Naive thymus-derived CD8-positive, alpha-beta T cell (primary cell): ENCODE measurements around the gene ABT1. TPM values are rescaled to one million over a fixed set of nuclear protein-coding genes. Genes with fewer than 3 reads are reported as not detected.

Experiments used
- ATAC-seq, 2 donors: fragments of 150-1000 bp; cut with Tn5 transposase in 1 of 2; sonication (Bioruptor Pico), chemical (Tn5 transposase) in 1 of 2; 1 replicate in 1 of 2; 2 replicates in 1 of 2; pipeline ENCODE4 v1.10.0; 2021; ENCODE audit warnings: mild to moderate bottlenecking in 2 of 2, moderate library complexity in 2 of 2
- POLR2A ChIA-PET: fragments of 350-600 bp; sonication (Branson Sonifier 250); formaldehyde crosslinking; loops from one replicate; lab custom pipeline; 2021; ENCODE audit warnings: antibody characterized with exemption; lab: Charles Lee
- DNase-seq, 10 donors: peaks; one replicate each; pipeline versions ENCODE4 v3.0.0 to v3.0.0-alpha.2; 2020 to 2022
- H3K27ac Mint-ChIP-seq, 10 donors: one replicate each; pipeline ENCODE4 v1.8.0; 2020 to 2022; ENCODE audit warnings: mild to moderate bottlenecking in 10 of 10, mixed read lengths in 10 of 10, moderate library complexity in 4 of 10, inconsistent platforms in 1 of 10
- H3K27me3 Mint-ChIP-seq, 5 donors: one replicate each; pipeline ENCODE4 v1.8.0; 2021 to 2022; ENCODE audit warnings: mixed read lengths in 5 of 5
- H3K36me3 Mint-ChIP-seq, 3 donors: one replicate each; pipeline ENCODE4 v1.8.0; 2020 to 2022; ENCODE audit warnings: mixed read lengths in 3 of 3, mild to moderate bottlenecking in 2 of 3, inconsistent platforms in 1 of 3
- H3K4me1 Mint-ChIP-seq, 4 donors: one replicate each; pipeline ENCODE4 v1.8.0; 2021 to 2022; ENCODE audit warnings: mixed read lengths in 4 of 4
- H3K4me3 Mint-ChIP-seq, 10 donors: one replicate each; pipeline ENCODE4 v1.8.0; 2020 to 2022; ENCODE audit warnings: mild to moderate bottlenecking in 10 of 10, mixed read lengths in 10 of 10, moderate library complexity in 6 of 10, inconsistent platforms in 1 of 10
- H3K9me3 Mint-ChIP-seq, 9 donors: one replicate each; pipeline ENCODE4 v1.8.0; 2020 to 2022; ENCODE audit warnings: mixed read lengths in 9 of 9, mild to moderate bottlenecking in 3 of 9, inconsistent platforms in 1 of 9, moderate library complexity in 1 of 9
- polyA plus RNA-seq, 3 donors: library from polyadenylated mRNA; unstranded; fragments of 300-500 nt; fragmentation: Illumina TruSeq; gene quantifications; one replicate each; pipeline ENCODE4 v1.2.3, GENCODE V29; 2021
- total RNA-seq, 8 experiments: library from RNA in 2 of 8; stranded (reverse) in 2 of 8; gene quantifications; one replicate each; pipeline ENCODE4 v1.2.3 and lab custom pipeline; 2021 to 2026

ABT1 gene
- total and polyA plus RNA-seq, 5 experiments from 2014 or later = 36.7 to 43.6 (median 41.8) TPM

GRCh38 chr6:26555505-26556262 lies 41.1 kb upstream of the ABT1 start:
- Mint-ChIP-seq H3K36me3 (peaks cover 0 to 2% (median 0%) of the 10 kb centered on the region in 3 donors), H3K4me1 (peaks cover 7 to 18% (median 13%) of the 10 kb centered on the region in 4 donors), H3K9me3 (peaks cover 0 to 2% (median 0%) of the 10 kb centered on the region in 9 donors), H3K27ac (peak overlapping the region in 8 of 10 donors; percentile 16 to 88 (median 44)), H3K4me3 (peak overlapping the region in 7 of 10 donors; percentile 1 to 66 (median 55)), H3K27me3 (peaks cover 0 to 2% (median 0%) of the 10 kb centered on the region in 5 donors)
- no peak for ATAC-seq
- POLR2A ChIA-PET = interaction anchor here (0.7 to 3.6 kb wide), 10 partner anchors 8 to 347 kb away, joined by 3 to 28 read pairs (median 8); partner anchors contain the start of gene HMGN4
- no peak for DNase-seq

DNA sequence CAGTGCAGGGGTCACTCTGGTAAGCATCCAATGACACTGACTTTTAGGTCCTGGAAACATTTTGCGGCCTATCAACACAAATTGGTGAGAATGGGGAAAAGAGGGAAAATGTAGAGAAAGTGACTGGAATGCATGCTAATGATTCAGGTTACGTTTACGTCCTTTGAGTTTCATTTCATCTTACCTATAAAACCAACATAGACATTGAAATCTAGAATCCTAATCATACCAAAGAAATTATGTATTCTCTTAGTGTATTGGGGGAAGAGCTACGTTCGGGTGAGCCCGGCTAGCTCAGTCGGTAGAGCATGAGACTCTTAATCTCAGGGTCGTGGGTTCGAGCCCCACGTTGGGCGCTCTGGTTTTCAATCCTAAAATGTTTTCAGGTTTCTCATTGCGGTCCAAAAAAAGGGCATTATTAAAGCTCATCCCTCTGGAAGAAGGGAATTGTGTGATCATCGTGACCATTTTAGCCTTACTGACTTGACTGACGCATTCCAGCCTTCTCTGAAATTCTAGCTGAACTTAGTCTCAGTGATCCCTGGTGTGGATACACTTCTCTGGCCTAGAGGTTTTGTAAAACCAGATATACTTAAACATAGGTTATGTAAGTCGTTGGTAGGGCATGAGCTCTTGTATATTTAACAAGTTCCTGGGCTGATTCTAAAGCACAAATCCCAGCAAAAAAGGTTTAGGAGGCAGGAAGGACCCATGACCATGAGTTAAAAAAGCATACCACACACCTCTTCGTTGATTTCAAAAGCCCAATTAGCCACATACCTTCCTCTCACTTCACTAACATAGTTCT lies 40.3 kb upstream of the ABT1 start:
- peak overlapping the region in 8 of 10 donors; percentile 16 to 81 (median 46) for H3K27ac Mint-ChIP-seq
- peaks cover 6 to 17% (median 9%) of the 10 kb centered on the region in 4 donors for H3K4me1 Mint-ChIP-seq
- POLR2A ChIA-PET = interaction anchor here (1.0 to 1.4 kb wide), 4 partner anchors 10 to 227 kb away, joined by 3 to 12 read pairs (median 6); partner anchors contain the start of gene HMGN4
- peak overlapping the region in 5 of 10 donors; percentile 1 to 58 (median 49) for H3K4me3 Mint-ChIP-seq
- peaks cover 0 to 2% (median 0%) of the 10 kb centered on the region in 5 donors for H3K27me3 Mint-ChIP-seq
- peak in 1 of 2 donors; percentile 18 for ATAC-seq
- DNase-seq = peak in 6 of 10 donors; percentile 39 to 62 (median 56)
- peaks cover 0 to 2% (median 0%) of the 10 kb centered on the region in 3 donors for H3K36me3 Mint-ChIP-seq
- H3K9me3 Mint-ChIP-seq = peaks cover 0 to 2% (median 0%) of the 10 kb centered on the region in 9 donors

- H3K4me3 Mint-ChIP-seq = no peak overlapping the region
- H3K27ac Mint-ChIP-seq = no peak overlapping the region
- H3K36me3 Mint-ChIP-seq = no peaks in the 10 kb centered on the region
- no peaks in the 10 kb centered on the region for H3K27me3 Mint-ChIP-seq
- DNase-seq = no peak
- no peak for ATAC-seq
- H3K9me3 Mint-ChIP-seq = no peaks in the 10 kb centered on the region
- POLR2A ChIA-PET = interaction anchor here (0.5 to 0.7 kb wide), 2 partner anchors 67 to 584 kb away, joined by 3 read pairs; no protein-coding TSS in a partner anchor
- peaks cover 0 to 2% (median under 1%) of the 10 kb centered on the region in 4 donors for H3K4me1 Mint-ChIP-seq
Observed at GRCh38 chr6:26561533-26562466, 35.0 kb upstream of the ABT1 start.

- Mint-ChIP-seq H3K27ac (no peak overlapping the region), H3K9me3 (peaks cover 0 to 2% (median 0%) of the 10 kb centered on the region in 9 donors), H3K27me3 (peaks cover 0 to under 1% (median 0%) of the 10 kb centered on the region in 5 donors), H3K4me1 (peaks cover 2 to 5% (median 3%) of the 10 kb centered on the region in 4 donors), H3K36me3 (peaks cover 0 to 2% (median 2%) of the 10 kb centered on the region in 3 donors), H3K4me3 (no peak overlapping the region)
- POLR2A ChIA-PET = interaction anchor here (1.9 kb wide), 1 partner anchor 9 kb away, joined by 9 read pairs; no protein-coding TSS in a partner anchor
- no peak for ATAC-seq
- DNase-seq = no peak
Observed at GRCh38 chr6:26563488-26563887, 33.3 kb upstream of the ABT1 start.

- DNase-seq (peak; percentile 93 to 99 (median 99)), ATAC-seq (peak; percentile 80 to 82)
- H3K36me3 Mint-ChIP-seq = peaks cover 0 to 4% (median 4%) of the 10 kb centered on the region in 3 donors
- POLR2A ChIA-PET = interaction anchor here (0.6 to 5.8 kb wide), 26 partner anchors 10 to 729 kb away, joined by 3 to 59 read pairs (median 4); partner anchors contain the start of genes ABT1, BTN3A3 and HMGN4
- H3K9me3 Mint-ChIP-seq = peaks cover 0 to 5% (median 0%) of the 10 kb centered on the region in 9 donors
- H3K27ac Mint-ChIP-seq = peak overlapping the region; percentile 92 to 100 (median 98)
- H3K4me3 Mint-ChIP-seq = peak overlapping the region; percentile 91 to 100 (median 95)
- peaks cover 15 to 33% (median 30%) of the 10 kb centered on the region in 4 donors for H3K4me1 Mint-ChIP-seq
- peaks cover 0 to 4% (median 0%) of the 10 kb centered on the region in 5 donors for H3K27me3 Mint-ChIP-seq
Observed at GRCh38 chr6:26568601-26569432, 27.9 kb upstream of the ABT1 start.

DNA sequence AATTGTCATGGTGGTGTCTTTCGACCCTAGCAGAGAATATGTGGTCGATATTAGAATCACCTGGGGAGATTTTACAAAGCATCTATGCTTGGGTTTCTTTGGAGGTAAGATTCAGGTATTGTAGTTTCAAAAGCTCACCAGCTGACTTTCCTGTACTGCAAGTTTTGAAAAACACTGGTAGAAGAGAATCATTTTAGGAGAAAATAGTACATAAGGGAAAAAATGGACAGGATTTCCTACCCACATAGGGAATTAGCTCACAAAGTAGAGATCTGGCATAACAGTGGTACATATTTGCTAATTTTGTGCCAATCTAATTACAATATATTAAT lies 27.4 kb upstream of the ABT1 start:
- POLR2A ChIA-PET = interaction anchor here (0.6 to 5.8 kb wide), 21 partner anchors 9 to 446 kb away, joined by 3 to 59 read pairs (median 5); partner anchors contain the start of genes ABT1, BTN3A3 and HMGN4
- peak in 1 of 2 donors; percentile 1 for ATAC-seq
- Mint-ChIP-seq H3K4me1 (peaks cover 15 to 33% (median 30%) of the 10 kb centered on the region in 4 donors), H3K27ac (peak overlapping the region; percentile 92 to 100 (median 98)), H3K9me3 (peaks cover 0 to 5% (median 0%) of the 10 kb centered on the region in 9 donors), H3K36me3 (peaks cover 0 to 4% (median 4%) of the 10 kb centered on the region in 3 donors), H3K4me3 (peak overlapping the region; percentile 91 to 100 (median 95)), H3K27me3 (peaks cover 0 to 4% (median 0%) of the 10 kb centered on the region in 5 donors)
- no peak for DNase-seq

GRCh38 chr6:26570027-26570809 lies 26.5 kb upstream of the ABT1 start:
- Mint-ChIP-seq H3K27me3 (peaks cover 0 to 4% (median 0%) of the 10 kb centered on the region in 5 donors), H3K27ac (peak overlapping the region in 2 of 10 donors; percentile 22 to 44), H3K36me3 (peaks cover 0 to 4% (median 4%) of the 10 kb centered on the region in 3 donors), H3K4me3 (no peak overlapping the region), H3K4me1 (peaks cover 15 to 33% (median 30%) of the 10 kb centered on the region in 4 donors), H3K9me3 (peaks cover 0 to 5% (median 0%) of the 10 kb centered on the region in 9 donors)
- DNase-seq (no peak), ATAC-seq (no peak)
- POLR2A ChIA-PET = interaction anchor here (0.6 to 5.8 kb wide), 15 partner anchors 8 to 398 kb away, joined by 3 to 59 read pairs (median 4); partner anchors contain the start of genes ABT1, BTN3A3 and HMGN4

- H3K27me3 Mint-ChIP-seq = peaks cover 0 to 4% (median 2%) of the 10 kb centered on the region in 5 donors
- peak overlapping the region; percentile 79 to 94 (median 91) for H3K27ac Mint-ChIP-seq
- peak in 6 of 10 donors; percentile 13 to 74 (median 62) for DNase-seq
- peak; percentile 29 to 54 for ATAC-seq
- peak overlapping the region; percentile 78 to 95 (median 88) for H3K4me3 Mint-ChIP-seq
- H3K36me3 Mint-ChIP-seq = peaks cover 0 to 4% (median 4%) of the 10 kb centered on the region in 3 donors
- POLR2A ChIA-PET = interaction anchor here (0.6 to 5.8 kb wide), 10 partner anchors 18 to 571 kb away, joined by 3 to 59 read pairs (median 4); partner anchors contain the start of gene HMGN4
- peaks cover 0 to 5% (median 0%) of the 10 kb centered on the region in 9 donors for H3K9me3 Mint-ChIP-seq
- H3K4me1 Mint-ChIP-seq = peaks cover 18 to 38% (median 34%) of the 10 kb centered on the region in 4 donors
Observed at GRCh38 chr6:26571592-26572296, 25.0 kb upstream of the ABT1 start.

DNA sequence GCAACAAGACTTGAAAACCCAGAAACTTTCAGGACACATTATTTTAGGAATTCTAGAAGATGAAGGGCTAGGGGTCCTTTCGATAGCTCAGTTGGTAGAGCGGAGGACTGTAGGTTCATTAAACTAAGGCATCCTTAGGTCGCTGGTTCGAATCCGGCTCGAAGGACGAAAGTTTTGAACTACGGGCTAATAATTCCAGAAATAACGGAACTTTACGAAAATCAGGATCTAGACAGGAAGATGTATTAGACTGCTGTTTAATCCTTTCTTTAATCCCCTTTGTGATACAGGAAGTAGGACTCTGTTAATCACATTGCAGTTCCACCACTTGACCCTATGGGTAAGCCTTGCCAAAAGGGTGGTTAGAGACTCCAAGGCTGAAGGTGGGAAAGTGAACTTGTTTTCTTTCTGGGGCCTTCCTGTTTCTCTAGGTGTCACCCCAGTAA lies 21.2 kb upstream of the ABT1 start:
- POLR2A ChIA-PET = no interaction called here
- H3K36me3 Mint-ChIP-seq = peaks cover 0 to 10% (median 0%) of the 10 kb centered on the region in 3 donors
- H3K27me3 Mint-ChIP-seq = peaks cover 0 to 13% (median 0%) of the 10 kb centered on the region in 5 donors
- no peak overlapping the region for H3K27ac Mint-ChIP-seq
- H3K4me1 Mint-ChIP-seq = peaks cover 10 to 34% (median 29%) of the 10 kb centered on the region in 4 donors
- peaks cover 0 to 23% (median 9%) of the 10 kb centered on the region in 9 donors for H3K9me3 Mint-ChIP-seq
- DNase-seq (no peak), ATAC-seq (no peak)
- no peak overlapping the region for H3K4me3 Mint-ChIP-seq
